ENCODE data around the gene CUZD1.

Gene CUZD1

DNA sequence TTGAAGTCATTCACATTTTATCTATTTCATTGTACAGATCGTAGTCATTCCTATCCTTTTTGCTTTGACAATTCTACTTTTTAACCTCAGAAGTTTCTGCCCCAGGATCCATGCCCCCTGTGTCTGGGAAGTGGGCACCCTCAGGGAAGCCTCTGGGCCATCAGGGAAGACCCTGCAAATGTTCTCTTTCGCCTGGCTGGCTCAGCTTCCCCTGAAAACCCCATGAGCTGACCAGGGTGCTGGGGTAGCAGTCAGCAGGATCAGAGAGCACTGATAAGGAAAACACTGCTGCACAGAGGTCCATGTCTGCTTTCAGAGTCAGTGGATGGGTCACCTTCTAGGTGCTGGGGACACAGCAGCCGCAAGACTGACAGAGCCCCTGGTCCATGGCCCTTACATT, 23.8 kb downstream of the CUZD1 start:
- no peak for DNase-seq (ENCODE audit: low read depth in 1 of 2, low spot score in 1 of 2)

DNA sequence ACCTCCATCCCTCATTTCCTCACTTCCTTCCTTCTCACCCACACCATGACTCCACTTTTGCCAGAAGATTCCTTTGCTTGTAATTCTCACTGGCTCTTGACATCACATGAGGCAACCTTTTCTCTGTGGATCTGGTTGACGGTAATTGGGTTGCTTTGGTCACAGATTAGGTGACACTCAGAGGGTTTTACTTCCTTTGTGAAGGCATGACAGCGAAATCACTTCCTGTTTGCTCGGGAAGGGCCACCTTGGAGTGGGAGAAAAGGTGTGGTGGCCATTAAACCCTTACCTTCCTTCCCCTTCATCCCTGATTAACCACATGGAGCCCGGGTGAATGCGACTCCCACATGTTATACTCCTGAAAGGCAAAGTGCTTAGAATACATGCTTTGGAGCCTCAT, 30.2 kb downstream of the CUZD1 start:
- DNase-seq (ENCODE audit: low read depth in 1 of 2, low spot score in 1 of 2) = no peak

DNA sequence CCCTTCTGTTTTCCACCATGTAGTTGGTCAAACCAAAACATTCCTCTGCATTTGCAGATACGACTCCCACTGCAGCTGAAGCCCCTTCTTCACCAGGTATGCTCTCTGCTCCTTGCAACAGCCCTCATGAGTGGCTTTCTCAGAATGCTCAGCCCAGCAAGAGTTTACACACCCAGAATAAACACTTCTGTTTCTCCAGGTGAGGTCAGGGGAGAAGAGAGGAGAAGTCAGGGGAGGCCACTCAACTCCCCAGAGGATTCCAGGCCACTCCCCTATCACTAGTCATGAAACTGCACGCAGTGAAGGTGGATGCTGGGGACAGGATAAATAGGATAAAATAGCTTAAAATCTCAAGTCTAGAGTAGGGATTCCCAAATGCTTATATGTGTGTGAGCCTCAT, 31.2 kb downstream of the CUZD1 start:
- DNase-seq (ENCODE audit: low read depth in 1 of 2, low spot score in 1 of 2) = no peak

DNA sequence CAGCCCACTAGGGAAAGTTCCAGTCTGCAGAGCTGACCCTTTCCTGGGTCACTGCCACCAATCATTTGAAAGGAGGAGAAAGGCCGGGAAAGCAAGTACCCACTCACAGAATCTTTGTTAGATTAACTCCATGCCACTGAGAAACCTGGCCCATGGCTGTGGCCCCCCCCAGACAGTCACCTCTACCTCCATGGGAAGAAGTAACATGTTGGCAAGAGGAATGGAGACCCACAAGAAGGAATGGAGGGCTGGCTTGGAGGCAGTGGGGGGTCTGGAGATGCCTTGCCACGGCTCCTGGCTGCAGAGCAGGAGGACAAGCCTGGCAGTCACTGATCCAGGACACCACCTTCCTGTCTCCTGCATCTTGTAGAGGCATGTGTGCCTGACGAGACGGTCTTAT, 32.9 kb downstream of the CUZD1 start:
- no peak for DNase-seq (ENCODE audit: low read depth in 1 of 2, low spot score in 1 of 2)

DNA sequence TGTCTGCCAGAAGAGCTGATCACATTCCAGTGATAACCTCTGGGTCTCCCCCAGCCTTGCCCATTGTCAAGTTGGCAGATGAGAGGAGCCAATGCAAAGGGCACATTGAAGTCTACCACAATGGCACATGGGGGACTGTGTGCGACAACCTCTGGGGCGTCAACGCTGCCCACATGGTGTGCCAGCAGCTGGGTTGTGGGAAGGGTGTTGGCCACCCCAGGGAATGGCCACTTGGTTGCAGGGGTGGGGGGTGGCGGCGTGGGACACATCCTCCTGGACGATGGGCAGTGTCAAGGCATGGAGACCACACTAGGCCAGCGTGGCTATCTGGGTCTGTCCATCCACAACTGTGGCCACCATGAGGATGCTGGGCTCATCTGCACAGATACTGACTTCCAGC, 43.4 kb downstream of the CUZD1 start:
- DNase-seq (ENCODE audit: low read depth in 1 of 2, low spot score in 1 of 2) = no peak

DNA sequence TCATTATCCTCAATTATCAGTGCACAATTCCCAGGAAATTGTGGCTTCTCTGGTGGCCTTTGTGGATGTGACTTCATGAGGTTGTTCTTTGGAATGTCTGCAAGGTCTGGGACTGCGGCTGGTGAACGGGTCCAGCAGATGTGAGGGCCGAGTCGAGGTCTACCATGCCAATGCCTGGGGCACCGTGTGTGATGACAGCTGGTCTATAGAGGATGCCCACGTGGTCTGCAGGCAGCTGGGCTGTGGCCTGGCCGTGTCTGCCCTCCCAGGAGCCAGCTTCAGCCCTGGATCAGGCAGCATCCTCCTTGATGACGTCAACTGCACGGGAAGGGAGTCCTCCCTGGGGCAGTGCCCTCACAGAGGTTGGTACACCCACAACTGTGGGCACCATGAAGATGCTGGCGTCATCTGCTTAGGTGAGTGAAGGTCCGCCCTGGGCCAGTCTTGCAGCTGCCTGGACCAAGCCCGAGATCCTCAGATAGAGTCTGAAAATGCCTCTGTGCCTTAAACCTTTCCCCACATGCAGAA, 46.9 kb downstream of the CUZD1 start:
- no peak for DNase-seq (ENCODE audit: low read depth in 1 of 2, low spot score in 1 of 2)

DNA sequence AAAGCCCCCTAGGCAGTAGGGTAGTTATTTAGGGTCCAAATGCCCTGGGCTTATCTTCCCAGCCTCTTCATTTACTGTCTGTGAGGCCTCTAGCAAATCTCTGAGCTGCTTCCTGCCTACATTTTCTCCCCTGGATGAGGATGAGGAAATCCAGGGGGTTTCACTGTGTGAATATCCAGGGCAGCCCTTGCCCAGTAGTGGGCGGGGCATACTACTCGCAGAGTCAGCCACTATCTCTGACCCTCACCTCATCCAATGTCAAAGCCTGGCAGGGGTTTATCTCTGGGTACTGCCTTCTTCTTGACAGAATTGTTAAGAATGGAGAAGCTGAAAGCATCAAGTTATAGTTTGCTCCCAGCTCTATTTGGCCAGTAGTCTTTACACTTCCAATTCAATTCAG, 48.9 kb downstream of the CUZD1 start:
- no peak for DNase-seq (ENCODE audit: low read depth in 1 of 2, low spot score in 1 of 2)

DNA sequence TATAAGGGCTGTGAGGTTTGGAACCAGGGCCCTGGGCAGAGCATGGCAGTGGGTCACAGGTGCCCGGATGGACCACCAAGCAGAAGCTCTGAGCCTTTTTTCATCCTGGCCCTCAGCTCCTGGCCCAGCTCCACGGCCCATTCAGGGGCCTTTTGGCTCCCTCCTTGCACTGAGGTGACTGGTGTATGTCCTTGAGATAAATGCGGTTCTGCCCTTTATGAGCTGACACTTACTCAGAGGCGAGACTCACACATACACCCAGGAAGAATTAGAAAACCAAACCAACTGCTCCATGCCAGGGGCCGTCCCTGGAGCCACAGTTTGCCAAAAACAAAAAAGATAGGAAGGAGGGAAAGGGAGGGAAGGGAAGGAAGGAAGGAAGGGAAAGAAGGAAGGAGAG, 49.7 kb downstream of the CUZD1 start:
- no peak for DNase-seq (ENCODE audit: low read depth in 1 of 2, low spot score in 1 of 2)

DNA sequence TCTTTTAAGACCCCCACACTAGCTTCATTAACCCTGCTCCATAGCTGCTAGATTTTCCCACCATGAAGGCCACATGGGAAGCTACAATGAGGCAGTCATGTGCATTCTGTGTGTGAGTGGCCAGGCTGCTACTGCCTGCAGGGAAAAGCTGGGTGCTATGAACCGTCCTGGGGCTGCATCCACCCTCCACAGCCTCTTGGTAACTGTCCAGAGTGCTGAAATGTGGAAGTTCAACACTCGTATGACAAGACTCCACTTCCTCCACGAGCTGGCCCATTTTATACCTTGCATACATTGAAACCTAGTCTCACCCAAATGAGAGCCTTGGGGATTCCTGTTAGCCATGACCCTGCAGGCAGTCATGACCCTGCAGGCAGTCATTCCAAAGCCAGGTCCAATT, 59.4 kb downstream of the CUZD1 start:
- DNase-seq (ENCODE audit: low read depth in 1 of 2, low spot score in 1 of 2) = no peak

DNA sequence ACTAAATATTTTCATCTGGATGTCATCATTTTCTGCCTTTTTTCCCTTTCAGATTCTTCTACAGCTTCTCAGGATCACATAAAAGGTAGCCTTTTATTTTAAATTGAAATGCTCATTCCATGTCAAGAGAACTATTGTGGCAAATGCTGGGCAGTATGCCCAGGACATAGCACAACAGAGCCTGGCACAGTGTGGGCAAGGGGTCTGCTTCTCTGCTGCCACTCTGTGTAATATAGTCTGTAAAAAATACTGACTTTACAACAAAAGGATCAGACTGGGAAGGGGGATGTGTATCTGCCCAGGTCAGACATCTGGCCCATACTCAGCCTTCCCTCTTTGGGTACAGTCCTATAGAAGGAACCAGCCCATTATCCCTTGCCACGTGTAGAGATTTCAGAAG, 62.7 kb downstream of the CUZD1 start:
- no peak for DNase-seq (ENCODE audit: low read depth in 1 of 2, low spot score in 1 of 2)

All from activated CD4-positive, alpha-beta T cell treated with anti-CD3 and anti-CD28 coated beads, Interleukin-2, amount 50 U/mL, for 24 hours (primary cell).